Measurements from ENCODE around the gene NOTUM.

NOTUM gene

GRCh38 chr17:81961087-81961511 lies at the start of gene NOTUM:
TSS of gene NOTUM (minus strand) at chr17:81961187. CDS start at chr17:81960909, 278 bp downstream.
- H3K4me3 ChIP-seq (ENCODE audit: control insufficient read depth, low read depth, low read length) = no peak within 1 kb of the TSS
- no peak for DNase-seq (ENCODE audit: low read depth)
- peak; percentile 20 for TF ChIP-seq CTCF (IDR thresholded peaks at IDR 0.05; ENCODE audit: control insufficient read depth, insufficient read depth, low read depth, low read length, missing control alignments)

- H3K4me3 ChIP-seq (ENCODE audit: control insufficient read depth, low read depth, low read length) = no peak overlapping the region
- no peak for DNase-seq (ENCODE audit: low read depth)
- TF ChIP-seq CTCF (IDR thresholded peaks at IDR 0.05; ENCODE audit: control insufficient read depth, insufficient read depth, low read depth, low read length, missing control alignments) = no peak
Observed at GRCh38 chr17:82009413-82009812, 48.4 kb upstream of the NOTUM start.

GRCh38 chr17:82008941-82009405 lies 48.0 kb upstream of the NOTUM start:
- no peak overlapping the region for H3K4me3 ChIP-seq (ENCODE audit: control insufficient read depth, low read depth, low read length)
- TF ChIP-seq CTCF (IDR thresholded peaks at IDR 0.05; ENCODE audit: control insufficient read depth, insufficient read depth, low read depth, low read length, missing control alignments) = no peak
- no peak for DNase-seq (ENCODE audit: low read depth)

GRCh38 chr17:82008258-82008940 lies 47.4 kb upstream of the NOTUM start:
- no peak for DNase-seq (ENCODE audit: low read depth)
- H3K4me3 ChIP-seq (ENCODE audit: control insufficient read depth, low read depth, low read length) = no peak overlapping the region
- TF ChIP-seq CTCF (IDR thresholded peaks at IDR 0.05; ENCODE audit: control insufficient read depth, insufficient read depth, low read depth, low read length, missing control alignments) = no peak

- TF ChIP-seq CTCF (IDR thresholded peaks at IDR 0.05; ENCODE audit: control insufficient read depth, insufficient read depth, low read depth, low read length, missing control alignments) = no peak
- H3K4me3 ChIP-seq (ENCODE audit: control insufficient read depth, low read depth, low read length) = no peak overlapping the region
- no peak for DNase-seq (ENCODE audit: low read depth)
Observed at GRCh38 chr17:82007495-82008257, 46.7 kb upstream of the NOTUM start.

GRCh38 chr17:82007228-82007494 lies 46.2 kb upstream of the NOTUM start:
- no peak for TF ChIP-seq CTCF (IDR thresholded peaks at IDR 0.05; ENCODE audit: control insufficient read depth, insufficient read depth, low read depth, low read length, missing control alignments)
- no peak for DNase-seq (ENCODE audit: low read depth)
- H3K4me3 ChIP-seq (ENCODE audit: control insufficient read depth, low read depth, low read length) = no peak overlapping the region
